Occipital lobe (tissue), 2 donors: ENCODE data around the gene ZNF580. TPM values are rescaled to one million over a fixed set of nuclear protein-coding genes. Genes with fewer than 3 reads are reported as not detected.

Experiments
- DNase-seq: peaks from one replicate; lab custom pipeline; 2025; lab: John Stamatoyannopoulos, UW
- total RNA-seq: library from RNA; depleted of rRNA; stranded (reverse); fragments of >200 nt; gene quantifications from one replicate; pipeline ENCODE4 v1.2.3, GENCODE V29; 2014

ZNF580 gene
- 4.8 TPM for total RNA-seq

GRCh38 chr19:55640577-55641425 is at the start of gene ZNF580:
ZNF580 (plus strand) TSS chr19:55641002; CDS start chr19:55642509, 1,507 bp downstream.
- DNase-seq: peak; percentile 43

- no peak for DNase-seq
These were observed 49.2 kb upstream of the ZNF580 start for GRCh38 chr19:55591555-55591954.

GRCh38 chr19:55592391-55593090 is 48.3 kb upstream of the ZNF580 start:
- DNase-seq: no peak

- no peak for DNase-seq
These were observed 47.6 kb upstream of the ZNF580 start for GRCh38 chr19:55593096-55593772.

- no peak for DNase-seq
These were observed 45.7 kb upstream of the ZNF580 start for GRCh38 chr19:55594996-55595545.

GRCh38 chr19:55596304-55596703 is 44.5 kb upstream of the ZNF580 start:
- DNase-seq: no peak

- no peak for DNase-seq
These were observed 43.3 kb upstream of the ZNF580 start for GRCh38 chr19:55597501-55597921.

- no peak for DNase-seq
These were observed 42.8 kb upstream of the ZNF580 start for GRCh38 chr19:55598034-55598433.

- DNase-seq: peak; percentile 85
These were observed 41.9 kb upstream of the ZNF580 start for GRCh38 chr19:55598719-55599467.

- DNase-seq: peak; percentile 98
These were observed 41.3 kb upstream of the ZNF580 start, which contains the start of gene FIZ1 for GRCh38 chr19:55599468-55599841. FIZ1 (minus strand) TSS chr19:55599517; CDS start chr19:55597865, 1,652 bp downstream.

- peak; percentile 86 for DNase-seq
These were observed 40.8 kb upstream of the ZNF580 start, which contains the start of gene ZNF524 for GRCh38 chr19:55599842-55600661. ZNF524 (plus strand) TSS chr19:55600288; CDS start chr19:55602113, 1,825 bp downstream.

- no peak for DNase-seq
These were observed 40.2 kb upstream of the ZNF580 start for GRCh38 chr19:55600662-55601028.

GRCh38 chr19:55601084-55601483 is 39.7 kb upstream of the ZNF580 start:
- DNase-seq: no peak

- no peak for DNase-seq
These were observed 38.4 kb upstream of the ZNF580 start for GRCh38 chr19:55602104-55603001.

GRCh38 chr19:55603115-55603514 is 37.7 kb upstream of the ZNF580 start:
- no peak for DNase-seq

GRCh38 chr19:55603581-55604292 is 37.1 kb upstream of the ZNF580 start:
- DNase-seq: no peak

GRCh38 chr19:55605207-55605636 is 35.6 kb upstream of the ZNF580 start:
- DNase-seq: peak; percentile 95
